GM13977 (cell line): Measurements from ENCODE around the gene POLD1.
"Not testable (repeated sequence)": the region's sequence is repeated elsewhere in the genome, so short reads cannot be mapped to it uniquely, and the experiment has no call there.

Experiments
- DNase-seq: peaks from one replicate; pipeline ENCODE4 v3.0.0; 2012; ENCODE audit warnings: low spot score
- CTCF ChIP-seq: IDR thresholded peaks from 2 replicates; pipeline ENCODE4 v1.5.1; 2012; ENCODE audit warnings: mild to moderate bottlenecking, control low read depth; ENCODE audit not compliant: insufficient read depth; ENCODE audit errors: extremely low read depth, missing control alignments
- in situ Hi-C: fragments of 300-500 bp; cut with MboI; formaldehyde crosslinking; loops from one replicate; pipeline ENCODE4 v1.12.0; 2022; ENCODE audit warnings: low sequenced_read_pairs, low pct_unique_long_range_greater_than_20kb, mixed read lengths, inconsistent platforms; ENCODE audit not compliant: unreplicated experiment

The POLD1 gene

GRCh38 chr19:50384685-50385535, 763 bp downstream of the POLD1 start:
- in situ Hi-C loops = no loop called here
- TF ChIP-seq CTCF = no peak
- no peak for DNase-seq

GRCh38 chr19:50387176-50387867, 3.2 kb downstream of the POLD1 start:
- no peak for DNase-seq
- no peak for TF ChIP-seq CTCF
- in situ Hi-C loops = no loop called here

- in situ Hi-C loops = no loop called here
- no peak for DNase-seq
- TF ChIP-seq CTCF = no peak
Measured at GRCh38 chr19:50387868-50388245, 3.7 kb downstream of the POLD1 start.

- DNase-seq, in situ Hi-C loops: not testable (repeated sequence)
Measured at GRCh38 chr19:50390295-50390694, 6.1 kb downstream of the POLD1 start.

GRCh38 chr19:50390952-50391351, 6.8 kb downstream of the POLD1 start:
- in situ Hi-C loops, DNase-seq: not testable (repeated sequence)

- in situ Hi-C loops = no loop called here
- no peak for TF ChIP-seq CTCF
- DNase-seq = no peak
Measured at GRCh38 chr19:50392759-50393158, 8.6 kb downstream of the POLD1 start.

GRCh38 chr19:50393589-50393988, 9.4 kb downstream of the POLD1 start:
- in situ Hi-C loops = no loop called here
- TF ChIP-seq CTCF = no peak
- DNase-seq = no peak

GRCh38 chr19:50394017-50394416, 9.9 kb downstream of the POLD1 start:
- TF ChIP-seq CTCF = no peak
- in situ Hi-C loops = no loop called here
- no peak for DNase-seq
